HG03097 (cell line): ENCODE results near the gene SYF2.

Source experiments
- ATAC-seq: cut with Tn5 transposase; IDR thresholded peaks from one replicate; pipeline ENCODE4 v1.9.1; 2021; ENCODE audit not compliant: unreplicated experiment, low FRiP score

The SYF2 gene

GRCh38 chr1:25186161-25187007, 45.9 kb downstream of the SYF2 start:
- no peak for ATAC-seq

- no peak for ATAC-seq
Observed at GRCh38 chr1:25185409-25186160, 46.7 kb downstream of the SYF2 start.

DNA sequence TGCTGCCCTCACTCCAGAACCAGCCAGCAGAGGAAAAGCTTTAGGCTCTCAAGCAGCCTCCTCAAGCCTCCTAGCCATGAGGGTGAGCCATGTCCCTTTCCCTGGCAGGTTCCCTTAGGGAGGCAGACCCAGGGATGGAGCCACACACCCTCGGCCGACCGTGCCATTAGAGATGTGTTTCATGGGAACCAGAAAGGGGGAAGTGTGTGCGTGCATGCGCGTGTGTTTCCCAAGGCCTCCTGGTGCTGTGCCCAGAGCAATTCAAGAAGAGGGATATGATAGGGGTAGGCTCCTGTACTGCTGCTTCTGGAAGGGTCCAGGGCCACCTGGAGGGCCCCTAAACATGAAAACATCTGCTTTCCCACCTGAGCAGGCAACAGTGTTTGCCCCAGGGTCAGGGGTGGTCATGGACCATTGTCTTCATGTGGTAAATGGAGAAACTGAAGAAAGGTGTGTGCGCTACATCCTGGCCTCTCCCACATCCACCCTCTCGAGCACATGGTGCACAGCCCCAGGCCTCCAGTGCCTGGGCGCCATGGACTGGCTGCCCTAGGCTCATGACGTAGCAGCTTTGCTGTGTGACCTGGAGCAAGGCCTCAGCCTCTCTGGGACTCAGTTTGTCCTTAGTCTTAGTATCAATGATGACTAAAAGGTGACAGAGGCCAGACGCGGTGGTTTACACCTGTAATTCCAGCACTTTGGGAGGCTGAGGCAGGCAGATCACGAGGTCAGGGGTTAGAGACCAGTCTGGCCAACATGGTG, 48.1 kb downstream of the SYF2 start:
- no peak for ATAC-seq

DNA sequence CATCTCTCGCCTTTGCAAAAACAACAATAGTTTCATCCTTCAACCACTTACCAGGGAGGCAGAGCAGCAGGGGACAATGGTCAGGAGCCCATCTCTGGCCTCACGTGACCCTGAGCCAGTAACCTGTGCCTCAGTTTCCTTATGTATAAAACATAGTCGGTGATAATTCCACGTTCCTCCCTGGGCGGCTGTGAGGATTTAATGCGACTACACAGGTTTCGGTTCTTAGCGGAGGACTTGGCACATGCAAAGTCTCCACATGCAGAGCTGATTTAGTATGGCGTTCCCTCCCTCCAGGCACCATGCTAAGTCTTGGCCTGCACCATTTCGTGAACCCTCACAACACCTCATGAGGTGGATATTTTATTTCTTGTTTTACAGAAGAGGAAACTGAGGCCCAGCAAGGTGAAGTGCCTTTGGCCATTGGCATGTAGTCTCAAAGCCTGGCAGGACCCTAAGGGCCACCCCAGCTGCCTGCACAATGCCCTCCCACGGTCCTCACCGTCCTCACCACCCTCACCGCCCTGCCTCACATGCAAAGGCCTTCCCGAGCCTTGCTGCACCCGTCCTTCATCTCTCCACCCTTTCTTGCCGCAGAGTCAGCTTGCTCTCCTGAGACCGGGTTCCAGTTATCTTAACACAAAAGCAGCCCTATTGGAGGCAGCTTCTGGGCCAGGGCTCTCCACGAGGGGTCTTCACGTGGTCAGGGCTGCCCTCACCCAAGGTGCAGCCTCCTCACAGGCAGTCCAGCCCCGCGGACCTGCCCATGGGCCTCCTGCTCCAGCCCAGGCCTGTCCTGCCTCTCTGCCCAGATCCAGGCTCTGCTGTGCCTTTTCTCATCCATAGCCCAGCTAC, 48.9 kb downstream of the SYF2 start:
- no peak for ATAC-seq

- ATAC-seq: no peak
Observed at GRCh38 chr1:25182629-25183028, 49.7 kb downstream of the SYF2 start.

DNA sequence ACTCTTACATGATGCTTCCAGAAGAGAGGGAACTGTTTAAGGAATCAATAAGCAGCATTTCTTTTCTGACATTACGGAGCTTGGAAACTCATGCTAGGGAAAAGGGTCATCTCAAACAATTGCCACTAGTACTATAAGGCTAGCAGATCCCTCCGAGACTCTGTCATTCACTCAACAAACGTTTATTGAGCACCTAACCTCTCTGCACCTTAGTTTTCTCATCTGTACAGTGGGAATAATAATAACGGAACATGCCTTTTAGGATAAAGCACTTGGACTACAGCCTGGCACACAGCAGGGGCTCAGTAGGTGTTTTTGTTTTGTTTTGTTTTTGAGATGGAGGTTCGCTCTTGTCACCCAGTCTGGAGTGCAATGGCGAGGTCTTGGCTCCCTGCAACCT, 51.3 kb downstream of the SYF2 start:
- no peak for ATAC-seq

DNA sequence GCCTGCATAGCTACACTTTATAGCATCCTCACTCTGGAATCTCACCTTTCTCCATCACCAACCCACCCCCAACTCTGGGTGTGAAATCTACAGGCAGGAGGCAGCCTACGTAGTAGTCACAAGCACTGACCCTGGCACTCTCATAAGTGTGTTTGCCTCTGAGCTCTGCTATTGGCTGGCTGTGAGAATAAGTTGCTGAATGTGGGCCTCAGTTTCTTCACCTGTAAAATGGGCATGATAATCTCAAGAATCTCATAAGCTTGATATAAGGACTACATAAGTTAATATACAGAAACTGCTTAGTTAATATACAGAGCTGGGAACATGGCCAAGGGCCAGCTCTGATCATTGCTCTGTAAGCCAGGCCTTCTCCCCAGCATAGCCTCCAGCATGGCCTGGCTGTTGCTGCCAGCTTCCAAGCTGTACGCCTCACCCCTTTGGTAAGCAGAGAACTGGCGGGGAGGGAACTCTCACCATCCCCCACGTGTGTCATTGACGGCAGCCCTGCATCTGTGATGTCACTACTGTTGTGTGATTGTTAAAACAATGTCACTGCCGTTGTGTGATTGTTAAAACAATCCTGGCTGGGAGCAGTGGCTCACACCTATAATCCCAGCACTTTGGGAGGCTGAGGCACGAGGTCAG, 53.3 kb downstream of the SYF2 start:
- ATAC-seq: no peak

- no peak for ATAC-seq
Observed at GRCh38 chr1:25174730-25175612, 57.3 kb downstream of the SYF2 start.

GRCh38 chr1:25174363-25174729, 58.0 kb downstream of the SYF2 start:
- no peak for ATAC-seq

GRCh38 chr1:25173809-25174340, 58.4 kb downstream of the SYF2 start:
- no peak for ATAC-seq
